SK-N-SH treated with all-trans-retinoic acid at 6 μM for 48 hours (cell line): ENCODE results near the gene YDJC.
"Not testable (repeated sequence)": the region's sequence is repeated elsewhere in the genome, so short reads cannot be mapped to it uniquely, and the experiment has no call there.

Source experiments
- ISL1 ChIP-seq: fragments of 250-450 bp; sonication (Bioruptor Pico); IDR thresholded peaks from 2 replicates; pipeline ENCODE4 v2.1.2; 2022; ENCODE audit warnings: mild to moderate bottlenecking, moderate library complexity
- RARB ChIP-seq: fragments of 250-450 bp; sonication (Bioruptor Pico); IDR thresholded peaks from 2 replicates; pipeline ENCODE4 v1.8.0; 2021; ENCODE audit warnings: mild to moderate bottlenecking, moderate library complexity

- TF ChIP-seq RARB, ISL1 (CRISPR knock-in tag): not testable (repeated sequence)
Measured at GRCh38 chr22:21678842-21679241, 49.0 kb upstream of the YDJC start.
